Stimulated activated naive CD8-positive, alpha-beta T cell treated with anti-CD3 and anti-CD28 coated beads, Interleukin-15, Interleukin-2, amounts not matched to agents 100 U/mL and 50 U/mL, for 24 hours (primary cell): Measurements from ENCODE around the gene TSPY3.
"Not testable (repeated sequence)": the region's sequence is repeated elsewhere in the genome, so short reads cannot be mapped to it uniquely, and the experiment has no call there.

Source experiments
- ATAC-seq: fragments of 150-1000 bp; cut with Tn5 transposase; one replicate; pipeline ENCODE4 v1.10.0; 2021
- DNase-seq: peaks from one replicate; pipeline ENCODE4 v3.0.0; 2021

TSPY3 gene, protein sequence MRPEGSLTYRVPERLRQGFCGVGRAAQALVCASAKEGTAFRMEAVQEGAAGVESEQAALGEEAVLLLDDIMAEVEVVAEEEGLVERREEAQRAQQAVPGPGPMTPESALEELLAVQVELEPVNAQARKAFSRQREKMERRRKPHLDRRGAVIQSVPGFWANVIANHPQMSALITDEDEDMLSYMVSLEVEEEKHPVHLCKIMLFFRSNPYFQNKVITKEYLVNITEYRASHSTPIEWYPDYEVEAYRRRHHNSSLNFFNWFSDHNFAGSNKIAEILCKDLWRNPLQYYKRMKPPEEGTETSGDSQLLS

DNA sequence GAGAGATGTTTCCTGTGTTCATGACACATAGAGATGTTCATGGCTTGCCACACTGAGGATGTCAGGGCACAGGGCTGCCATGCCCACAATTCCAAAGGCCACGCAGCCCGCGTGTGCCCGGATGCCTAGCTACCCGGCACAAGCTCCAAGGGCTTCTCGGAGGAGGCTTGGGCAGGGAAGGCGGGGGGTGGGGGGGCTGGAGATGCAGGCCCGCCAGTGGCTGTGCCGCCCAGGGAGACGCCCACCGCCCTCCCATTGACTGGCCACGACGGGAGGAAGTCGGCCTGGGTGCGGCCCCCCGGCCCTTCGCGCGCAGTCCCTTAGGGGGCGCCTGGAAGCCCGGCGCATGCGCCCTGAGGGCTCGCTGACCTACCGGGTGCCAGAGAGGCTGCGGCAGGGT is at the start of gene TSPY3:
TSPY3 (plus strand) TSS at position 301 of the 400 bp plus-strand sequence; CDS start at position 347, 46 bp downstream.
- not testable (repeated sequence) for DNase-seq, ATAC-seq

DNA sequence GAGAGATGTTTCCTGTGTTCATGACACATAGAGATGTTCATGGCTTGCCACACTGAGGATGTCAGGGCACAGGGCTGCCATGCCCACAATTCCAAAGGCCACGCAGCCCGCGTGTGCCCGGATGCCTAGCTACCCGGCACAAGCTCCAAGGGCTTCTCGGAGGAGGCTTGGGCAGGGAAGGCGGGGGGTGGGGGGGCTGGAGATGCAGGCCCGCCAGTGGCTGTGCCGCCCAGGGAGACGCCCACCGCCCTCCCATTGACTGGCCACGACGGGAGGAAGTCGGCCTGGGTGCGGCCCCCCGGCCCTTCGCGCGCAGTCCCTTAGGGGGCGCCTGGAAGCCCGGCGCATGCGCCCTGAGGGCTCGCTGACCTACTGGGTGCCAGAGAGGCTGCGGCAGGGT is 40.7 kb upstream of the TSPY3 start, which contains the start of gene TSPY8:
TSPY8 (plus strand) TSS at position 301 of the 400 bp plus-strand sequence; CDS start at position 347, 46 bp downstream.
- not testable (repeated sequence) for DNase-seq, ATAC-seq

DNA sequence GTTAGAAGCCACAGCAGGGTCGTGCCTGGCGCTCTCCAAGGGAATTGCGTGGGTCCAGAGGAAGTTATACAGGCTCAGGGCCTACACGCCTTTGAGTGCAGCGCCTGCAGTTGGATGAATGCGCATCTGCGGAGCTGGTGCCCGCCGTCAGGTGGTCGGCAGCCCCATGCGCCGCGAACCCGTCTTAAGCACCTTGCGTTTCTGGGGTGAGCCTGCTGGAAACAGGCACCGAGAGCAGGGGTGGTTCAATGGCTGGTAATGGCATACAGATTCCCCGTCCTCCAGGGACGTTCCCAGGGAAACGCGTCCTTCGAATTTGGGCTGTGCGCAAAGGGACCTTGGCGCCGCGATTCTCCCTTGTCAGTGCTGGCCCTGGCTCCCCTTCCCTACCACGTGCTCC is 1.7 kb upstream of the TSPY3 start:
- peak; percentile 2 for DNase-seq
- ATAC-seq, result not testable (repeated sequence)
